Smooth muscle cell of the brain vasculature (primary cell): ENCODE data around the gene OR10P1.
A peak's percentile ranks its signal among the peaks of the same experiment; 100 is the strongest.
"Not testable (repeated sequence)": the region's sequence is repeated elsewhere in the genome, so short reads cannot be mapped to it uniquely, and the experiment has no call there.

Source experiments
- DNase-seq: peaks from one replicate; pipeline ENCODE4 v3.0.0-alpha.2; 2012; ENCODE audit warnings: low read depth, low spot score

Gene OR10P1, protein sequence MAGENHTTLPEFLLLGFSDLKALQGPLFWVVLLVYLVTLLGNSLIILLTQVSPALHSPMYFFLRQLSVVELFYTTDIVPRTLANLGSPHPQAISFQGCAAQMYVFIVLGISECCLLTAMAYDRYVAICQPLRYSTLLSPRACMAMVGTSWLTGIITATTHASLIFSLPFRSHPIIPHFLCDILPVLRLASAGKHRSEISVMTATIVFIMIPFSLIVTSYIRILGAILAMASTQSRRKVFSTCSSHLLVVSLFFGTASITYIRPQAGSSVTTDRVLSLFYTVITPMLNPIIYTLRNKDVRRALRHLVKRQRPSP

DNA sequence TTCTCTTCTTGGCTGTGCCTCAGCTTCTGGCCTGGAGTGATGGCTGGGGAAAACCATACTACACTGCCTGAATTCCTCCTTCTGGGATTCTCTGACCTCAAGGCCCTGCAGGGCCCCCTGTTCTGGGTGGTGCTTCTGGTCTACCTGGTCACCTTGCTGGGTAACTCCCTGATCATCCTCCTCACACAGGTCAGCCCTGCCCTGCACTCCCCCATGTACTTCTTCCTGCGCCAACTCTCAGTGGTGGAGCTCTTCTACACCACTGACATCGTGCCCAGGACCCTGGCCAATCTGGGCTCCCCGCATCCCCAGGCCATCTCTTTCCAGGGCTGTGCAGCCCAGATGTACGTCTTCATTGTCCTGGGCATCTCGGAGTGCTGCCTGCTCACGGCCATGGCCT, at the start of gene OR10P1:
OR10P1 (plus strand) TSS at position 40 of the 400 bp plus-strand sequence; CDS start at position 40, 0 bp downstream.
- DNase-seq, result no peak

DNA sequence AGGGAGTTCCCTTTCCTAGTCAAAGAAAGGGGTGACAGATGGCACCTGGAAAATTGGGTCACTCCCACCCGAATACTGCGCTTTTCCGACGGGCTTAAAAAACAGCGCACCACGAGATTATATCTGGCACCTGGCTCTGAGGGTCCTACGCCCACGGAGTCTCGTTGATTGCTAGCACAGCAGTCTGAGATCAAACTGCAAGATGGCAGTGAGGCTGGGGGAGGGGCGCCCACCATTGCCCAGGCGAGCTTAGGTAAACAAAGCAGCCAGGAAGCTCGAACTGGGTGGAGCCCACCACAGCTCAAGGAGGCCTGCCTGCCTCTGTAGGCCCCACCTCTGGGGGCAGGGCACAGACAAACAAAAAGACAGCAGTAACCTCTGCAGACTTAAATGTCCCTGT, 46.5 kb upstream of the OR10P1 start:
- DNase-seq, result not testable (repeated sequence)

DNA sequence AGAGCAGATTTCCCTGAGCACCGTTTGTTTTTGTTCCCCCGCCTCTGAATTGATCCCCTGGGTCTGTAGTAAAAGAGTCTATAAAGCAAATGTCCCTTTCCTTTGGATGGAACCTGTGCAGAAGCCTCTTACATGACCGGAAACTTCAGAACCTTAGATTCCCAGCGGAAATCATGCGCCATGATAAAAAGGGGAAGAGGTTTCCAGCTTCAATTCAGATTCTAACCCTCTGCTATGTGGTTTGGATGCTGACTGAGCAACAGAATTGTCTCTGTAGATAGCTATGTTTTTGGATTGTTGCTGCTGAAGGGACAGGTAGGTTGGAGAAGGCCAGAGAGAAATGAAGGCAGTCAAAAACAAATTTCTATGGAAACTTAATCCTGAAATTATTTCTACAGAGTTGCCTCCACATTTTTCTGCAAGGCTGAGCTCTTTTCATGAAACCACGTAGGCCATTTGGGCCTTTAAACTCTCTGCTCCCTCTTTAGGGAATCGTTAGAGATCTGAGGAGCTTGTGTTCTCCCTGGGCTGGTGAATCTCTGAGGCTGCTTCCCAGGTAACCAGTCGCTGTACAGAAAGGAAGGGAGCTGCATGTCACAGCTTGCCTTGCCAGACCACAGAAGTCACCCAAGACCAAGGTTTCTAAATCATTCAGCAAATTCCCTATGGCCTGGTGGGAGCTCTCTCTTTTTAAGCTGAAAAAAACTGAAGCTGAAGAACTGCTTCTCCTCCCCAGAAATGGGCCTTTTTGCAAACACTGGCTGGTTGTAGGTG, 28.7 kb upstream of the OR10P1 start:
- DNase-seq, result no peak

DNA sequence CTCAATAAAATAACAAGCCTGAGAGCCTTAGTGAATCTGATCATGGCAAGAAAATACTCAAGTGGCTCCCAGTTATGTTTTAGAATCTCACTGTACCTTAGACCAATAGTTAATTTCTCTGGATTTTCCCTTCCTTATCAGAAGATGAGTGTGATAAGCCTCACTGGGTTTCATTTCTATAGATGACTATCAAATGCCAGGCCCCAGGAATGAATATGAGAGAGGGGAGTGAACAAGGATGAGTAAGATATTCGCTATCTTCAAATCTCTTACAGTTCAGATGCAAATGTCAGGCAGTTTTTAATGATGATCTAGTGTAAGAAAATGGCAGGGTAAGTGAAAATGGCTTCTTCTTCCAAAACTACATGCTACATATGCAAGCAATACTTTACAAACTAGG, 26.1 kb upstream of the OR10P1 start:
- no peak for DNase-seq

DNA sequence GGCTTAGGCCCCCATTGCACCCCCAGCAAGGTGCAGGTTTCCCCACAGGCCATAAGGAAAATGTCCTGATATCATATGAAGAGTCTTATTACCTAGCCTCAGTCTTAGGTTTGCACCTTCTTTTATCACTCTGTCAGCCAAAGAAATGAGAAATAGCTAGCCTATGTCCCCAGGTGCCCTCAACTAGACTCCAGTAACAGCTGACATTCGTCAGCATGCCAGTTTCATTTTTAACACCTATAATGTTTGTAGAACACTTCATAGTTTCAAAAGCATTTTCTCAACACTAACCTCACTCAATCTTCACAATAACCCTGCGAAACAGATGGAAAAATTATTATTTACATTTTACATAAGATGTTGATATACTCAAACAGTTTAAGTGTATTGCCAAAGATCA, 24.0 kb upstream of the OR10P1 start:
- DNase-seq, result no peak

DNA sequence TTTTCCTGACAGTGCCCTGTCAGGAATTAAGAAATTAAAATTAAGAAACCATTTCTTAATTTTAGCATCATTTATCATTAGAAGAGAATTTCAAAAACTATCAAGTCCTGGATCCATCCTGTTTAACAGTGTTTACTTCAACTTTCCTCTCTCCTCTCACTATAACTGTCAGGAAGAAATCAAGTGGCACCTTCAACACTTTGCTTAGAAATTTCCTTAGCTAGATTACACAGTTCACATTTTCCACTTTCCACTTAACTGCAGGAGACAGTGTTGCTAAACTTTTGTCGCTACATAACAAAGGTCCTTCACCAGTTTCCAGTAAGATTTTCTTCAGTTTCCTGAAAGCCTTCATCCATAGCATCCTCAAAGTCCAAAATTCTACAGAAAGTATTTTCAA, 21.9 kb upstream of the OR10P1 start:
- no peak for DNase-seq

DNA sequence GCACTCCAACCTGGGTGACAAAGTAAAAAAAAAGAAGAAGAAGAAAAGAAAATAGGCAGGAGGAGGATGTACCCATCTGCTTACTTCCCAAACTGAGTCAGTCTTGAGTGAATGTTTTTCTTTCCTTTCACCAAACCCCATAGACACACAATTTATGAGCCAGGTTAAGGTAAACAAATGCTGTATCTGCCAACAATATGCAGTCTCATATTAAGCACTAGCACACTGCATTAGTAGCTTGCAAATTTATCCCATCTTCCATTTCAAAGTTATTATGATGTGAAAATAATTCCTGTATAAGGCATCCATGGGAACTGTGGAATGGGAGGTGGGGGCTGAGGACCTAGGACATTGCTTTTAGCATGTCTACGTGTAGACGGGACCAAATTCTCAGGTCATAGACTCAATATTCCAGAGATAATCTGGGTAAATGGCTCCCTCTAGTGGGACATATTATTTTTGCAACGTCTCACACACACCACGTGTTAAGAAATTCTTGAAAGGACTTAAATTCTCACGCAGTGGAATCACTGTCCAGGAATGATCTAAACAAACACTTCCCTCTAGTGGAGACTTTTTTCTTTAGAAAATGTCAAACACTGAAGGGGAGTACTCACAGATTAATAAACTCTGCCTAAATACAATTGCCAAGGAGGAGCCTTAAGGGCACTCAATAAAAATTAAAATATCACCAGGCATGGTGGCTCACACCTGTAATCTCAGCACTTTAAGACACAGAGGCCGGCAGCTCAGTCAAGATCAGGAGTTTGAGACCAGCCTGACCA, 17.1 kb upstream of the OR10P1 start:
- DNase-seq, result peak; percentile 83

DNA sequence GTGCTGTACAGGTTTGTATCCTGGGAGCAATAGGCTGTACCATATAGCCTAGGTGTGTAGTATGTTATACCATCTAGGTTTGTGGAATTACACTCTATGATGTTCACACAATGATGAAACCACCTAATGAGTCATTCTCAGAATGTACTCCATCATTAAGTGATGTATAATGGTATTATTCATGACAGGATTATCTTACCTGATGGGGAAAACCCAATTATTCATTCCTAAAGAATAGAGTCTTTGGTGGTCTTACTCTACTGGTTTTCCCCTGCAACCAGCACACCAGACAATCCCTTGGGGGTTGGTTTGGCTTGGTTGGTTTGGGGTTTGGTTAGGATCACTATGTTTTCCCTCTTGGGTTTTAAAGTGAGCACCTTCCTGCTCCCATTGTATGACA, 12.6 kb upstream of the OR10P1 start:
- DNase-seq, result no peak

DNA sequence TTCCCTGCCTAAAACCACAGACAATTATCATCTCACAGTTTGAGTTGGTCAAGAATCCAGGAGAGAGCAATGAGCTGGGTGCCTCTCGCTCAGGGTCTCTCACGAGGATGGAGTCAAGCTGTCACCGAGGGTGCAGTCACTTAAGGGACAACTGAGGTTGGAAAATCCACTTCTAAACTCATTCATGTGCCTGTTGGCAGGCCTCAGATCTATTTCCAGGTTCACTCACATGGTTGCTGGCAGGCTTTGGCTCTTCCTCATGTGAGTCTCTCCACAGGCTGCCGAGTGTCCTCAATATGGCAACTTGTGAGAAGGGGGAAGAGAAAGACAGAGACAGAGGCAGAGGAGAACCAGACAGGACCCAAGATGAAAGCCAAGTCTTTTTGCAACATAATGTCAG, 10.5 kb upstream of the OR10P1 start:
- DNase-seq, result no peak

DNA sequence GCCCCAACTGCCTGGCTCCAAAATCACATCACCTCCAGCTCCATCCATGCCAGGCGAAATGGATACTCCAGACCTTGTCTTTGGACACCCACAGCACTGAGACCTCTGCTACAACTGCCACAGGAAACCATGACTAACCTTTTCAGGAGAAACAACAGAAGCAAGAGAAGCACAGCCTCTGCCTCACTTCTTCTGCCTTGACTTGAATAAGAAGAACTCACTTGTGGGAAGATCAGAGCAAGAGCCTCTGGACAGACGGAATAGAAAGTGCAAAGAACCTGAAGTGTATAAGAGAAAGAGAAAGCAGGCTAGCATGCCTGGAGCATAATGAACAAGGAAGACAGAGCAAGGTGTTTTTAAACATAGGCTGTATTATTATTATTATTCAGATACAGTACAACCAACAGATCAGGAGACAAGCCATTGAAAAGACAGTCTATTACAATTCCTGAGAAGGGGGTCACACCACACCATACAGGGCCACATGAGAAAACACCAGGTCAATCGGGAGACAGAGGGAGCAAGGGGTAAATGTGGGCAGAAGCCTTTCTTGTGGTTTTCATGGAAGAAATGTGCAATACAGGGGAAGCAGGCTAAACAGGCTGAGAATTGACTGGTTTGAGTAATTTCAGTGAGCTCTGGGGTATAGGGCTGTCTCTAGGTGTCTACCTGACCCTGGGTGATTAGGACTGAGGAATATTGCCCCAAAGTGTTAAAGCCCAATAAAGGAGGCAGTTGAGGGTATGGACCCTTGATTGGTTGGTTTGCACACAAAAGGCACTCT, 7.4 kb upstream of the OR10P1 start:
- DNase-seq, result no peak

DNA sequence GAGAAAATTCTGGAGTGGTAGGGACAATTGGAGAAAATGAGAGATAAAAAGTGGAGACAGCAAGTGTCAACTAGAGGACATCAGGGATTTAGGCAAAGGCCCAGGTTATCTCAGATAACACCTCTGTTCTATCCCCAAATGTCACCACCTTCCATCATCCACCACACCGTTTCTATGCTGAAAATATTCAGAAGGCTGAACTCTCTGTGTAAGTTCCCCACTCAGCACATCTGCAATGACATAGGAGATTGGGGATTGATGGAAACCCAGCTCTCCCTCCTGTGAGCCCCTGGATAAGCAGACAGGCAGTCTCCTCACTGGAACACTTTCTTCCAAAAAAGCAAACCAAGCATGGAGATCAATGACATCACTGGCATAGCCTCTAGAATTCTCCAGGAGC, 5.6 kb upstream of the OR10P1 start:
- DNase-seq, result no peak

DNA sequence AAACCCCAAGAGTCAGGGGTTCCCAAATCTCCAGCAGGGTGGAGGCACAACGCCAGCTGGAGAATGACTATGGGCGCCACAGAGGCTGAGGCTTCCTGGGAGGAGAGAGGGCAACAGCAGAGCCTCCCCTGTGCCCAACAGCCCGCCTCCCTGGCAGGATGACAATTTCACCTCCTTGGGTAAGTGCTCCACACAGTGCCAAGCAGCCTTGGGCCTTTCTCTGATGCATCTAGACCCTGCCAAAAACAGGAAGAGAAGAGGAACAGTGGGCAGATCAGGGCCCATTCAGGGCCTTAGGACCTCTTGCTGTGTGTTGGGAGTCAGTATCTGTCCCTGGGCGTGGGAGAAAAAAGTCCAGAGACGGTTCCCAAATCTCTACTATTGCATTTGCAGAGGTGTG, 5.0 kb upstream of the OR10P1 start:
- no peak for DNase-seq

DNA sequence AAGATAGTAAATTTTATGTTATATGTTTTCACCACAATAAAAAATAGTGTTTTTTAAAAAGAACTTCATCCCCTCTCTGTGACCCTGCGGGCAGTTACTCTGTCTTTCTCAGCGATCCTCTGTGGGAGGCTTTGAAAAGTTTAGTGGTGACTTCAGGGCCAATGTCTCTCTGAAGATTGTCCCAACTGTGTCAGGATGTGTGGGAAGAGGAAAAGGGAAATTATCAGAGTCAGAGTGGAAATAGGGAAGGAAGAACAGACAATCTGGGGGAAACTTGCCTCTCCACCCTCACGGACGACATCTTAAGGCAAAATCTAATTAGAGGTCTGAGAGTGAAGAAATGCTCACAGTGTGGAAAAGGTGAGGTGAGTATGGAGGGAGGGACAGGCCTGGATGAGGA, 3.5 kb upstream of the OR10P1 start:
- no peak for DNase-seq

DNA sequence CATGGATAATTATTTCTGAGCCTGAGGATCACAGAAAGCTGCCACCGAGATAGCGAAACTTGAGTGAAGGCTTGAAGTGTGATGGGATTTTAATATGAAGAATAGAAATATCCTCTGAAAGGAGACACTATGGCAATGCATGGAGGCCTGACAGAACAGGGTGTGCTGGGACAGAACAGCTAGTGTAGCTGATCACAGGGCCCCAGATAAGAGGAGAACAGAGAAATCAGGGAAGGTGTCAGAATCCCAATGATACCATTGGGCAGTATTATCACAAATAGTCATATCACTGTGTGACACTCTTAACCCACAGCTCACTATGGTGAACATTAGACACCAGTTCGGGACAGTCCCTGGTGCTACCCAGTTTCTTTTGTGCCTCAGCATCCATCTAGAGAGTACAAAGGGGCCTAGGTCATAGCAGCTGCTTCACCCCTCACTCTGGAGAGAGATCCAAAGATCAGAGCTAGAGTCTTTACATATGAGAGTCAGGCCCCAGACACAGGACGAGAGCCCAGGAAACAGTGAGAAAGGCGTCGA, 506 bp upstream of the OR10P1 start:
- no peak for DNase-seq

DNA sequence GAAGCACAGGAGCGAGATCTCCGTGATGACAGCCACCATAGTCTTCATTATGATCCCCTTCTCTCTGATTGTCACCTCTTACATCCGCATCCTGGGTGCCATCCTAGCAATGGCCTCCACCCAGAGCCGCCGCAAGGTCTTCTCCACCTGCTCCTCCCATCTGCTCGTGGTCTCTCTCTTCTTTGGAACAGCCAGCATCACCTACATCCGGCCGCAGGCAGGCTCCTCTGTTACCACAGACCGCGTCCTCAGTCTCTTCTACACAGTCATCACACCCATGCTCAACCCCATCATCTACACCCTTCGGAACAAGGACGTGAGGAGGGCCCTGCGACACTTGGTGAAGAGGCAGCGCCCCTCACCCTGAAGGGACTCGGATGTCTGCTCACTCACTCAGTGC, 775 bp downstream of the OR10P1 start:
- no peak for DNase-seq

DNA sequence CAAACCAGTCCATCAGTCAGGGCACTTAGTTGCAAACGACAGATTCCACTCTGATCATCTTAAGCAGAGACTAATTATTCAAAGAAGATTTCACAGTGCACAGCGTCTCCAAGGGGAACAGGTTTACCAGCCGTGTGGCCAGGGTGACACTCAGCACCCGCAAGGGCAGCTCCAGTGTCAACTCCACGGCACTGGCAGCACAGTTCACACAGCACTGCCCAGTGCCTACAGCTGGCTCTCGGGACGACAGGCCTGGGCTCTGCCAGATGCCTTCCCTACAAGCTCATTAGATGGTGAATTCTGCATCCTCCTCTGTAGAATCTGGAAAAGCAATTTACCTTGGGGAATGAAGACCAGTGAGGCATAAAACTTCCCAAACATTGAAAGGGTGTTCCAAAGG, 4.9 kb downstream of the OR10P1 start:
- DNase-seq, result no peak

DNA sequence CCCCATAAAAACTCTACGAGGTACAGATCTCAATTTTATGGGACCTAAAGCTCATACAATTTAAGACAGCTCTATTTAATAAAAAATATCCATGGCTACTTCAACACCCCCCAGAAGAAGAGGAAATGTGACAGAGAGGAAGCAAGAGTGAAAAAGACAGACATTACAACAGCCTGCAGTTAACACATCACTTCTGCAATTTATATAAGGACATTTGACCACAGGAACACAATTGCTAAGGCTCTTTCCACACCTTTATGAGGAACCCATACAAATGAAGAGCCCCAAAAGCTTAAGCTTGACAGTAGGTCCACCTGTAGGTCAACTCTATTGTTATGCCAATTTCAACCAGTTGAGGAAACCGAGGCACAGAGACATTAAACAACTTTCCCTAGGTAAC, 5.6 kb downstream of the OR10P1 start:
- DNase-seq, result no peak

DNA sequence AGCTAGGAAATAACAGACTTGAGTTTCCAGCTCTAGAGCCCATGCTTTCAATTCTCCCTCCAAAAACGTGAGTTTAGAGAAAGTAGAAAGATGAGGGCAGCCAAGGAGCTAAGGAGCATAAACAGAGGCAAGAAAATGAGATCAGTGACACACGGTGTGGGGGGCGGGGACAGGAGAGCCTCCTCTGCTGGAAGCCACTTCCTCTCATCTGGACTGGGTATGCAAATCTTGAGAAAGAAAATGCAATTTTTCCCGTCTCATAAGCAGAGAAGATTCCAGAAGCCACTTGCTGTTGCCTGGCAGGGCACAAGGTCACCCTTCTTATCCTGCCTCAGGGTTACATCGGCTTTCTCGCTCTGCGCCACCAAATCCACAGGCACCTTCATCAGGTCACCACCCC, 6.0 kb downstream of the OR10P1 start:
- DNase-seq, result no peak

DNA sequence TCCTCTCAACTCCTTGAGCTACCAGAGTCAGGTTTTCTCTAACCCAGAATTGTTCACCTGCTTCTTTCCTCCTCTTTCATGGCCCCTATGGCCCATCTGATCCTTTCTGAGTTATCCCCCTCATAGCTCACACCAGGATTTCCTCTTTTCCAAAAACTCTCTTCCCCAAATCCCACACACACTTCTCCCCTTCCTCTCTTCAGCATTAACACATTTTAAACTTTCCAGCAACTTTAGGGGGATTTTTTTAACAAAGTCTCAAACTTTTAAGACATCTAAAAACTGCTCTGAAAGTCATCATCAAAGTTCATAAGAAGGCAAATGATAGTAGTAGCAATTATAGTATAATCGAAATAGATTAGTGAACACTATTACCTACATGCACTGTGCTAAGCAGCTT, 7.9 kb downstream of the OR10P1 start:
- no peak for DNase-seq

DNA sequence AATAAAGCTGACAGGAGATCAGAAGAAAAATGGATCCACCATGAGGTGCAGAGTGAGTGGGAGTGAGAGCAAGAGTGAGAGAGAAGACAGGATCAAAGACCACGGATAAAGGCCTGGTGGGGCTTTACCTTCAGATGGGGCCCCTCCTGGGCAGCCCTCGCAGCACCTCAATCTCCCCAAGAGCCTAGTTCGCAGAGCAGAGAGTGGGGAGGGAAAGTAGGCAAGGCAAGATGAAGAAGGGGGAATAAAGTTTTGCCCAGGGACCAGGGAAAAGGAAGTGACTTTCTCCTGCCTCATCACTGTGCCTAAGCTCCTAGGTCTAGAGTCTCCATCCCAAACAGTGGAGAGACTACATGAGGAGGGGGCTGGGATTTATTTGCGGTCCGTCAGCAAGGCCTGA, 10.3 kb downstream of the OR10P1 start:
- no peak for DNase-seq

DNA sequence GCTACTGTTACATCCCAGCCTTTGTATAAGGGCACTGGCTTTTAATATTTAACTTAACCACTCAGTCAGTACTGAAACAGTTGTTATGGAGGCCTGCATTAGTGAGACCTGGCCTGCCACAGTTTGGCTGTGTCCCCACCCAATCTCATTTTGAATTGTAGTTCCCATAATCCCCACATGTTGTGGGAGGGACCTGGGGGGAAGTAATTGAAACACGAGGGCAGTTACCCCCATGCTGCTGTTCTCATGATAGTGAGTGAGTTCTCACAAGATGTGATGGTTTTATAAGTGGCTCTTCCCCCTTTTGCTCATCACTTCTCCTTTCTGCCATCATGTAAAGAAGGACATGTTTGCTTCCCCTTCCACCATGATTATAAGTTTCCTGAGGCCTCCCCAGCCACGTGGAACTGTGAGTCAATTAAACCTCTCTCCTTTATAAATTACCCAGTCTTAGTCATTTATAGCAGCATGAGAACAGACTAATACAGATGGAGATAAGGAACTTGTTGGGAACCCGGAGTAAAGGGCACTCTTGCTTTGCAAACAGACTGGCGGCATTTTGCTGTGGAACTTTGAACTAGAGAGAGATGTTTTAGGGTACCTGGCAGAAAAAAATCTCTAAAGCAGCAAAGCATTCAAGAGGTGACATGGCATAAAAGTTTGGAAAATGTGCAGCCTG, 14.1 kb downstream of the OR10P1 start:
- not testable (repeated sequence) for DNase-seq
